HG03039 (cell line): ENCODE results near the gene CFAP97D2.
"Not testable (repeated sequence)": the region's sequence is repeated elsewhere in the genome, so short reads cannot be mapped to it uniquely, and the experiment has no call there.

ENCODE experiments used
- ATAC-seq: cut with Tn5 transposase; IDR thresholded peaks from one replicate; pipeline ENCODE4 v1.9.1; 2021; ENCODE audit warnings: mild to moderate bottlenecking, moderate library complexity; ENCODE audit not compliant: unreplicated experiment

Gene CFAP97D2

GRCh38 chr13:114157869-114158495, 21.1 kb upstream of the CFAP97D2 start:
- no peak for ATAC-seq

DNA sequence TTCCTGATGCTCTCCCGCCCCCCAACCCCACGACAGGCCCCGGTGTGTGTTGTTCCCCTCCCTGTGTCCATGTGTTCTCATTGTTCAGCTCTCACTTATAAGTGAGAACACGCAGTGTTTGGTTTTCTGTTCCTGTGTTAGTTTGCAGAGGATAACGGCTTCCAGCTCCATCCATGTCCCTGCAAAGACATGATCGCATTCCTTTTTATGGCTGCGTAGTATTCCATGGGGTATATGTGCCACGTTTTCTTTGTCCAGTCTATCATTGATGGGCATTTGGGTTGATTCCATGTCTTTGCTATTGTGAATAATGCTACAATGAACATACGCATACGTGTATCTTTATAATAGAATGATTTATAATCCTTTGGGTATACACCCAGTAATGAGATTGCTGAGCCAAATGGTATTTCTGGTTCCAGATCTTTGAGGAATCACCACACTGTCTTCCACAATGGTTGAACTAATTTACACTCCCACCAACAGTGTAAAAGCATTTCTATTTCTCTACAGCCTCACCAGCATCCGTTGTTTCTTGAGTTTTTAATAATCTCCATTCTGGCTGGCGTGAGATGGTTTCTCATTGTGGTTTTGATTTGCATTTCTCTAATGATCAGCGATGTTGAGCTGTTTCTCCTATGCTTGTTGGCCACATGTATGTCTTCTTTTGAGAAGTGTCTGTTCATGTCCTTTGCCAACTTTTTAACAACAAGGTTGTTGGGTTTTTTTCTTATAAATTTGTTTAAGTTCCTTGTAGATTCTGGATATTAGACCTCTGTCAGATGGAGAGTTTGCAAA, 20.0 kb upstream of the CFAP97D2 start:
- ATAC-seq = not testable (repeated sequence)

DNA sequence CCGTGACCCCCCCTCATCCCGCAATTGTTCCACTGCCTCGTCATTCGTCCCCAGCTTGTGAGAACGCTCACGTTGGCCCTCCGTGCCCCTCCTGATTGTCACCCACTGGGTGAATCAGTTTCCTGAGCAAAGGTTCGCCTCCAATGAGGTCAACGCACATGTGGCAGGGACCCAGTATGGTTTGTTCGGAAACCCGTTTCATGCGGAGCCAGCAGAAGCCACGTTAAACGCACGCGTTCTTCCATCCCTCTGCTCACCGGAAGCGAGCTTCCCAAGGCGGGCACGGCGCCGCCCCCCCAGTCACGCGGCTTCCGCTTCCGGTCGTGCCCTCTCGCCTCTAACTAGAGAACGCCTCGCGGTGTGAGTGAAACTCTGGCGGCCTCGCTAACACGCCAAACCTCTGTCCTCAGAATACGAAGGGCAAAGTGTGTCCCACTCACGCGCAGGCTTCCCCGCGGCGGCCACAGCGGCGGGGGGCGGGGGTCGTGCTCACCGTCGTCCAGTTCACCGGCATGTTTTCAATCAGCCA, 18.0 kb upstream of the CFAP97D2 start:
- no peak for ATAC-seq

DNA sequence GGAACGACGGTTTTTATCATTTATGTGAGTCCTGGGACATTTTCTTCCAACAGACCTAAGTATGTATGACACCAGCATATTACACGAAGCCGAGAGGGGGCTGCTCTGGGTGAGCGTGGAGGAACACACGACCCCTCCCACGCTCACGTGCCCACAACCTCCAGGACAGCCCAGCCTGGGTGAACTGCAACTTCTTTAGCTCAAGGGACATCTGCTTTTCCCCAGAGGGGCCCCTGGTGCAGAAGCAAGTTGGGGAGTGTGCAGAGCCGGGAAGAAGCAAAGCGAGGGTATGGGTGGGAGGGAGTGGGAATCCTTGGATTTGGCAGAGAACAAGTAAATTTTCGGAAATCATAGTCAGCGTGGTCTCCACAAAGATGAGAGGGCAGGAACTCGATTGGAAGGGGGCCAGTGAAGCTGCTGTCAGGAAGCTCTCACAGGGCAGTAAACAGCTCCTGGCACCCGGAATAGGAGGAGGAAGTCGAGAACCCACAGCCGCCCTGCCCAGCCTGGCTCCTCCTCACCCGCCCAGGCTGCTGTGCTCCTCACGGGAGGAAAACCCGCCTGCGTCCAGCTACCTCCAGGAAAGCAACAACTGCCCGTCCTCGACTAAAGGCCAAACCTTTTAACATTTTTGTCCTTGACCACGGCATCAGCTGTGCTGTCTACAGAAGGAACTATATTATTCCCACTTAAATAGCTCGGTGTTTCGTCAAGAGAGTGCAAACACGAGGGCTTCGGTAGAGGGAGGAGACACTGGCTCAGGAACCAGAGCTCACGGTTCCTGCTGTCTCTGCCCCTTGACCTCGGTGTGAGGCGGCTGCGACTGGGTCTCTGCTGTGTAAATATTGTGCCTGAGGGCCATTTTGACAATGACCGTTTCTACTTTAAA, 17.2 kb upstream of the CFAP97D2 start:
- ATAC-seq = no peak

- no peak for ATAC-seq
Measured at GRCh38 chr13:114162533-114162922, 16.5 kb upstream of the CFAP97D2 start.

- no peak for ATAC-seq
Measured at GRCh38 chr13:114164053-114164452, 15.0 kb upstream of the CFAP97D2 start.

- no peak for ATAC-seq
Measured at GRCh38 chr13:114164681-114165429, 14.2 kb upstream of the CFAP97D2 start.

- no peak for ATAC-seq
Measured at GRCh38 chr13:114166381-114167131, 12.5 kb upstream of the CFAP97D2 start.

GRCh38 chr13:114167426-114167825, 11.6 kb upstream of the CFAP97D2 start:
- ATAC-seq = no peak

DNA sequence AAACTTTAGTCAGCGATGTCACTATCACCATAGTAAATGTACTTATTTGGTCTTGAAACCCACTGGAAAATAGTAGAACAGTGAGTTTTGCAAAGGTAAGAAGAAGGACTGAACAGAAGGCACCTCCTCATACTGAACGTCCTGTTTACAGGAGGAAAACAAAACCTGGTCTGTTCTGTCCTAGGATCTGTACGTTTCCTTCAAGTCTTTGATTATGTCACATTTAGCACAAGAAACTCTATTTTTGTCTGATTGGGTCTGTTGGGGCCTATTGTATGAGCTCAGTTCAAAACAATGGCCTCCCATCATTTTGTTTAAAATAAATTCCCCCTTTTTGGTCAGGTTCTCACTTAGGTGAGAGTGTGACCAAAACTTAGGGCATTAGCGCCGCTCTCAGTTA, 11.2 kb upstream of the CFAP97D2 start:
- ATAC-seq = no peak

DNA sequence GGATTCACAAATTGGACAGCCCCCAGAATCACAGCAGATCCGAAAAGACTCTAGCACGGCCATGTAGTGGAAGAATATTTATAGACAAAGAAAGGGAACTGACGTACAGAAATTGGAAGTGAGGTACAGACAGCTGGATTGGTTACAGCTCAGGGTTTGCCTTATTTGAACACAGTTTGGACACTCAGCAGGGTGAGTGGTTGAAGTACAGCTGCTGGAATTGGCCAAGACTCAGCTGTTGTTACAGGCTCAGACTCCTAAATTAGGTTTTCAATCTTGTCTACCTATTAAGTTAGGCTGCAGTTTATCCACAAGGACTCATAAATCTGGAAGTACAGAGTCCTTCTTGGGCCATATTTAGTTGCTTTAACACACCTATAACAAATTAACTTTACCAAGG, 5.8 kb upstream of the CFAP97D2 start:
- ATAC-seq = no peak

- no peak for ATAC-seq
Measured at GRCh38 chr13:114173745-114174144, 5.3 kb upstream of the CFAP97D2 start.

DNA sequence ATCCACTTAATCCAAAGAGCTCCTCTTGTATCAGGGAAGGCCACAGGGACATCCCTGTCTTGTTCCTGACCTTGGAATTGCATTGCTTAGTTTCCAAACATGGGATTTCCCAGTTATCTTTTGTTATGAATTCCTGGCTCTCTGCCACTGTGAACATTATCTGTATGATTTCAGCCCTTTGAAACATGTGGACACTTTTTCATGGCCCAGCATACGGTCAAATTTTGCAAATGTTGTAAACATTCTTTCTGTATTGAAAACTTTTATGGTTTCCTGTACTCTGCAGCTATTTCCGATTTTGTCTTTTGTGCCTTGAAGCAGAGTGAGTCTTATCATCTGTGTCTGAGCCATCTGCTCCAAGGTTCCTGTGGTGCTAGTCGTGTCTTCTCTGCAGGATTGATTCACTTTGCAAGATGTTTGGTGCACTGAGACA, 4.5 kb upstream of the CFAP97D2 start:
- no peak for ATAC-seq

DNA sequence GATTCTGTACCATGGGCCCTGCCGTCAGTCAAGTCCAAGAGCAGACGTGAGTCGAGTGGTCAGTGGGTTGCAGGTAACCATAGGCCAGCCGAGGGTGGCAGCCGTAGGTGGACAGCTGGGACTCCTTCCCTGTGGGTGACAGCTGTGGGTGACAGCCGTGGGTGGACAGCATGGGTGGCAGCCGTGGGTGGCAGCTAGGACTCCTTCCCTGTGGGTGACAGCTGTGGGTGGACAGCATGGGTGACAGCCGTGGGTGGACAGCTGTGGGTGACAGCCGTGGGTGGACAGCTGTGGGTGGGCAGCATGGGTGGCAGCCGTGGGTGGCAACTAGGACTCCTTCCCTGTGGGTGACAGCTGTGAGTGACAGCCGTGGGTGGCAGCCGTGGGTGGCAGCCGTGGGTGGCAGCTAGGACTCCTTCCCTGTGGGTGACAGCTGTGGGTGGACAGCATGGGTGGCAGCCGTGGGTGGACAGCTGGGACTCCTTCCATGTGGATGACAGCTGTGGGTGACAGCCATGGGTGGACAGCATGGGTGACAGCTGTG, 2.6 kb upstream of the CFAP97D2 start:
- not testable (repeated sequence) for ATAC-seq

DNA sequence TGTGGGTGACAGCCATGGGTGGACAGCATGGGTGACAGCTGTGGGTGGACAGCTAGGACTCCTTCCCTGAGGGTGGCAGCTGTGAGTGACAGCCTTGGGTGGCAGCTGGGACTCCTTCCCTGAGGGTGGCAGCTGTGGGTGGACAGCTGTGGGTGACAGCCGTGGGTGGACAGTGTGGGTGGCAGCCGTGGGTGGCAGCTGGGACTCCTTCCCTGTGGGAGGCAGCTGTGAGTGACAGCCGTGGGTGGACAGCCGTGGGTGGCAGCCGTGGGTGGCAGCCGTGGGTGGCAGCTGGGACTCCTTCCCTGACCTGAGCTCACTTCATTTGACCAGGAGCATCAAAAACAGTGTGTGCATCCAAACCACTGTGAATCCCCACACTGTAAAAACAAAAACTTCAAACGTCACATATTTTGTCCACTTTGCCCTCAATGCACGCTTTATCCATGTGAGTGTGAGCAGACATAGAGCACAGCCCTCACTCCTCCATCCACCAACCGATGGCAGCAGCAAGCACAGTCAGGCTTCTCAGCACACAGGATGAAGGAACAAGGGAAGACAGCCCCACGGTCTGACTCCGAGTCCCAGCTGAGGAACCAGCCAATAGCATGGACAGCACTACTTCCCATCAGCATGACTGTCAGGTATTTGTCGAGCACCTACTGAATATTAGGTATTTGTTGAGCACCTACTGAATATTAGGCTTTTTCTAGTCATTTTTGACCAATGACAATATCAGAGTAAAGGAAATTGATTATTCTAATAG, 1.6 kb upstream of the CFAP97D2 start:
- ATAC-seq = no peak

DNA sequence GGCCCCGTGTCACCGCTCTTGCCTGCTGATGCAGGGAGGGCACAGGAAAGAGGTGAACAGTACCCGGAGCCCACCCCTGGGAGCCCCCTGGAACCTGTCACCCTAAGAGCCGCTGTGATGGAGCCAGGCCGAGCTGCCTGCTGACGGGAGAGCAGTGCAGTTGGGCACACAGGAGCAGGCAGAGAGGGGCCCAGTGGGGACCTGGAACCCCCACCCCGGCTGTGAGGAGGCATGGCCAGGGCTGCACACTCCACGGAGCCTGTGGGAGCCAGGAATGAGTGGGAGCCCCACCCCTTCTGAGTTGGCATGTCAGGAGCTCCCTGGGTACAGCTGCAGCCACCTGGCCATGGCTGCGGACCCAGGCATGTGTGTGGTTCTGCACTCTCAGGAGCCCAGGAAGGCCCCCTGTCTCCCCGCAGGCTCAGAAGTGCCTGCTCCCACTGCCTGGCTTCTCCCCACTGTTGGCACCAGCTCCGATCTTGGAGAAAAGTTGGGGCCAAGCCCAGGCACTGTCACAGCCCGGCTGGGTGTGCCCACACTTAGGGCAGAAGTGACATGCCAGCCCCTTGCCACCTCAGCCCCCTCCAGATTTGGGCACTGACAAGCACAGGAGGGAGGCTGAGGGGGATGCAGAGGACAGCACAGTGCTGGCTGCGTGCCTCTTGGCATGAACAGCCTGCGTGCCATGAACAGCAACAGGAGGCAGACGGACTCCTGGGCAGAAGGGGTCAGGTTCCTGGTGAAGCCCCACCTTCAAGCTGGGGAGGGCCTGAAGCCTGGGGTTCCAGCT, 6.3 kb downstream of the CFAP97D2 start:
- ATAC-seq = no peak

DNA sequence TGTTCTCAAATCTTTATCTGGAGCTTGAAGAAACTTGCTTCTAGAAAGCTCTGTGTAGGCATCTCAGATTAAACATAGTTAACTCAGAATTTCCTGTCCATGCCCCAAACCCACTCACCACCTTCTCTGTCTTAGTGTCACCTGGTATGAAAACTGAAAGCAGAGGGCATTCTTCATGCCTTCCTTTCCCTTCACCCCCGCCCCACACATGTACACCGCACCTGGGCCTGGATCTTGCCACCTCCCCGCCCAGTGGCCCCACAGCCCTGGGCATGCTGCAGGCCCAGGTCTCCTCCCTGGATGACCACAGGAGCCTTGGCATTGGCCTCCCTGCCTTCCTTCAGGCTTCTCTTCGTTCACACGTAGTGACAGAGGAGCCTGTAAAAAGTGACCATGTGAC, 15.8 kb downstream of the CFAP97D2 start:
- ATAC-seq = no peak

DNA sequence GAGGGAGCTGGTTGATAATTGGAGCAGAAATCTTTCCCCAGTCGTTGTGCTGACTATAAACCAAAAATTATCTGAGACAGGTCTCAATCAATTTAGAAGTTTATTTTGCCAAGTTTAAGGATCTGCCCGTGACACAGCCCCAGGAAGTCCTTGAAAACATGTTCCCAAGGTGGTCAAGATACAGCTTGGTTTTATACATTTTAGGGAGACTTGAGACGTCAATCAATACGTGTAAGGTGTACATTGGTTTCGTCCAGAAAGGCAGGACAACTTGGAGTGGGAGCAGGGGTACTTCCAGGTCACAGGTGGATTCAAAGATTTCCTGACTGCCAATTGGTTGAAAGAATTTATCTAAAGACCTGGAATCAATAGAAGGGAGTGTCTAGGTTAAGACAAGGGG, 17.6 kb downstream of the CFAP97D2 start:
- ATAC-seq = no peak
